Stimulated activated memory B cell treated with anti-CD40 and anti-IgM and Interleukin-4, amounts not matched to agents 10 μg/mL and 1 μg/mL and 100 μg/mL, for 72 hours (primary cell): Measurements from ENCODE around the gene PIK3AP1.

Source experiments
- ATAC-seq: fragments of 150-1000 bp; cut with Tn5 transposase; 2 replicates; pipeline ENCODE4 v1.10.0; 2021
- H3K27ac Mint-ChIP-seq: one replicate; pipeline ENCODE4 v1.8.0; 2022; ENCODE audit warnings: mild to moderate bottlenecking, mixed read lengths
- H3K27me3 Mint-ChIP-seq: one replicate; pipeline ENCODE4 v1.8.0; 2022; ENCODE audit warnings: mixed read lengths
- H3K36me3 Mint-ChIP-seq: one replicate; pipeline ENCODE4 v1.8.0; 2022; ENCODE audit warnings: mixed read lengths
- H3K4me1 Mint-ChIP-seq: one replicate; pipeline ENCODE4 v1.8.0; 2022; ENCODE audit warnings: mixed read lengths
- H3K4me3 Mint-ChIP-seq: one replicate; pipeline ENCODE4 v1.8.0; 2022; ENCODE audit warnings: mild to moderate bottlenecking, moderate library complexity, mixed read lengths
- H3K9me3 Mint-ChIP-seq: one replicate; pipeline ENCODE4 v1.8.0; 2022; ENCODE audit warnings: mixed read lengths

The PIK3AP1 gene

GRCh38 chr10:96675846-96676245 lies 44.5 kb downstream of the PIK3AP1 start:
- H3K9me3 Mint-ChIP-seq, result no peaks in the 10 kb centered on the region
- H3K36me3 Mint-ChIP-seq, result peaks cover 47% of the 10 kb centered on the region
- H3K27me3 Mint-ChIP-seq, result no peaks in the 10 kb centered on the region
- no peak for ATAC-seq
- no peak overlapping the region for H3K4me3 Mint-ChIP-seq
- peak overlapping the region; percentile 91 for H3K27ac Mint-ChIP-seq
- H3K4me1 Mint-ChIP-seq, result peaks cover 89% of the 10 kb centered on the region

- ATAC-seq, result peak; percentile 92
- H3K4me3 Mint-ChIP-seq, result peak overlapping the region; percentile 74
- peak overlapping the region; percentile 91 for H3K27ac Mint-ChIP-seq
- H3K27me3 Mint-ChIP-seq, result no peaks in the 10 kb centered on the region
- peaks cover 92% of the 10 kb centered on the region for H3K4me1 Mint-ChIP-seq
- H3K9me3 Mint-ChIP-seq, result no peaks in the 10 kb centered on the region
- H3K36me3 Mint-ChIP-seq, result peaks cover 36% of the 10 kb centered on the region
These were observed 46.8 kb downstream of the PIK3AP1 start for GRCh38 chr10:96673318-96674099.

GRCh38 chr10:96672481-96673175 lies 47.7 kb downstream of the PIK3AP1 start:
- H3K27ac Mint-ChIP-seq, result peak overlapping the region; percentile 91
- H3K4me1 Mint-ChIP-seq, result peaks cover 91% of the 10 kb centered on the region
- peaks cover 33% of the 10 kb centered on the region for H3K36me3 Mint-ChIP-seq
- no peaks in the 10 kb centered on the region for H3K9me3 Mint-ChIP-seq
- no peaks in the 10 kb centered on the region for H3K27me3 Mint-ChIP-seq
- peak overlapping the region; percentile 32 for H3K4me3 Mint-ChIP-seq
- ATAC-seq, result no peak

GRCh38 chr10:96671211-96671890 lies 49.0 kb downstream of the PIK3AP1 start:
- no peak for ATAC-seq
- Mint-ChIP-seq H3K27me3 (no peaks in the 10 kb centered on the region), H3K9me3 (no peaks in the 10 kb centered on the region), H3K36me3 (peaks cover 25% of the 10 kb centered on the region), H3K4me1 (peaks cover 89% of the 10 kb centered on the region), H3K27ac (peak overlapping the region; percentile 91), H3K4me3 (peak overlapping the region; percentile 15)

- Mint-ChIP-seq H3K4me1 (peaks cover 84% of the 10 kb centered on the region), H3K36me3 (peaks cover 26% of the 10 kb centered on the region), H3K27ac (peak overlapping the region; percentile 91), H3K4me3 (no peak overlapping the region), H3K9me3 (no peaks in the 10 kb centered on the region), H3K27me3 (no peaks in the 10 kb centered on the region)
- no peak for ATAC-seq
These were observed 49.5 kb downstream of the PIK3AP1 start for GRCh38 chr10:96670786-96671185.

GRCh38 chr10:96667401-96667800 lies 52.9 kb downstream of the PIK3AP1 start:
- H3K27ac Mint-ChIP-seq, result peak overlapping the region; percentile 73
- H3K36me3 Mint-ChIP-seq, result peaks cover 22% of the 10 kb centered on the region
- H3K27me3 Mint-ChIP-seq, result no peaks in the 10 kb centered on the region
- H3K4me1 Mint-ChIP-seq, result peaks cover 75% of the 10 kb centered on the region
- ATAC-seq, result no peak
- H3K4me3 Mint-ChIP-seq, result peak overlapping the region; percentile 50
- H3K9me3 Mint-ChIP-seq, result no peaks in the 10 kb centered on the region

- Mint-ChIP-seq H3K27me3 (no peaks in the 10 kb centered on the region), H3K4me1 (peaks cover 71% of the 10 kb centered on the region), H3K27ac (peak overlapping the region; percentile 73), H3K9me3 (no peaks in the 10 kb centered on the region), H3K4me3 (peak overlapping the region; percentile 50), H3K36me3 (peaks cover 22% of the 10 kb centered on the region)
- ATAC-seq, result peak; percentile 96
These were observed 53.6 kb downstream of the PIK3AP1 start for GRCh38 chr10:96666741-96667140.

GRCh38 chr10:96665306-96665705 lies 55.0 kb downstream of the PIK3AP1 start:
- no peak for ATAC-seq

GRCh38 chr10:96664563-96664962 lies 55.8 kb downstream of the PIK3AP1 start:
- peaks cover 22% of the 10 kb centered on the region for H3K36me3 Mint-ChIP-seq
- peak; percentile 76 for ATAC-seq
- H3K4me3 Mint-ChIP-seq, result no peak overlapping the region
- H3K4me1 Mint-ChIP-seq, result peaks cover 60% of the 10 kb centered on the region
- H3K9me3 Mint-ChIP-seq, result peaks cover 3% of the 10 kb centered on the region
- H3K27ac Mint-ChIP-seq, result peak overlapping the region; percentile 68
- no peaks in the 10 kb centered on the region for H3K27me3 Mint-ChIP-seq

More at GRCh38 chr10:96665306-96665705, 55.0 kb downstream of the PIK3AP1 start:
- Mint-ChIP-seq H3K36me3 (peaks cover 26% of the 10 kb centered on the region), H3K4me3 (no peak overlapping the region), H3K9me3 (peaks cover 3% of the 10 kb centered on the region), H3K4me1 (peaks cover 67% of the 10 kb centered on the region), H3K27ac (peak overlapping the region; percentile 68), H3K27me3 (no peaks in the 10 kb centered on the region)

GRCh38 chr10:96663797-96664196 lies 56.5 kb downstream of the PIK3AP1 start:
- no peak overlapping the region for H3K4me3 Mint-ChIP-seq
- no peak for ATAC-seq

GRCh38 chr10:96661632-96662031 lies 58.7 kb downstream of the PIK3AP1 start:
- Mint-ChIP-seq H3K9me3 (peaks cover 3% of the 10 kb centered on the region), H3K4me1 (peaks cover 64% of the 10 kb centered on the region), H3K27me3 (no peaks in the 10 kb centered on the region), H3K36me3 (peaks cover 24% of the 10 kb centered on the region), H3K4me3 (no peak overlapping the region), H3K27ac (peak overlapping the region; percentile 75)
- ATAC-seq, result no peak

More at GRCh38 chr10:96663797-96664196, 56.5 kb downstream of the PIK3AP1 start:
- Mint-ChIP-seq H3K9me3 (peaks cover 3% of the 10 kb centered on the region), H3K27me3 (no peaks in the 10 kb centered on the region), H3K36me3 (peaks cover 17% of the 10 kb centered on the region), H3K4me1 (peaks cover 58% of the 10 kb centered on the region), H3K27ac (peak overlapping the region; percentile 68)

- Mint-ChIP-seq H3K4me1 (peaks cover 69% of the 10 kb centered on the region), H3K4me3 (no peak overlapping the region), H3K9me3 (peaks cover 7% of the 10 kb centered on the region), H3K36me3 (peaks cover 32% of the 10 kb centered on the region), H3K27ac (no peak overlapping the region), H3K27me3 (no peaks in the 10 kb centered on the region)
- no peak for ATAC-seq
These were observed 60.0 kb downstream of the PIK3AP1 start for GRCh38 chr10:96660297-96660696.

GRCh38 chr10:96658844-96659243 lies 61.5 kb downstream of the PIK3AP1 start:
- Mint-ChIP-seq H3K4me3 (no peak overlapping the region), H3K27me3 (no peaks in the 10 kb centered on the region), H3K36me3 (peaks cover 43% of the 10 kb centered on the region), H3K4me1 (peaks cover 65% of the 10 kb centered on the region), H3K9me3 (peaks cover 7% of the 10 kb centered on the region), H3K27ac (peak overlapping the region; percentile 17)
- ATAC-seq, result no peak

GRCh38 chr10:96657385-96657784 lies 62.9 kb downstream of the PIK3AP1 start:
- Mint-ChIP-seq H3K27me3 (no peaks in the 10 kb centered on the region), H3K4me1 (peaks cover 75% of the 10 kb centered on the region), H3K9me3 (peaks cover 7% of the 10 kb centered on the region), H3K36me3 (peaks cover 52% of the 10 kb centered on the region), H3K27ac (peak overlapping the region; percentile 17), H3K4me3 (no peak overlapping the region)
- no peak for ATAC-seq

GRCh38 chr10:96656839-96657238 lies 63.5 kb downstream of the PIK3AP1 start:
- Mint-ChIP-seq H3K4me3 (no peak overlapping the region), H3K4me1 (peaks cover 80% of the 10 kb centered on the region), H3K27me3 (no peaks in the 10 kb centered on the region), H3K36me3 (peaks cover 58% of the 10 kb centered on the region), H3K9me3 (peaks cover 7% of the 10 kb centered on the region), H3K27ac (peak overlapping the region; percentile 17)
- ATAC-seq, result no peak
